Activated CD8-positive, alpha-beta memory T cell treated with anti-CD3 and anti-CD28 coated beads, Interleukin-2, amount 50 U/mL, for 48 hours (primary cell): ENCODE data around the gene BROX.

ENCODE experiments used
- DNase-seq: peaks from one replicate; pipeline ENCODE4 v3.0.0-alpha.2; 2020

The BROX gene

GRCh38 chr1:222781251-222781650, 68.9 kb downstream of the BROX start:
- no peak for DNase-seq

GRCh38 chr1:222783051-222783450, 70.7 kb downstream of the BROX start:
- DNase-seq = no peak

- DNase-seq = no peak
These were observed 72.0 kb downstream of the BROX start for GRCh38 chr1:222784371-222784770.
